Measurements from ENCODE around the gene HUS1.

Gene HUS1

GRCh38 chr7:47979832-47980181 lies 392 bp upstream of the HUS1 start:
- no peak for DNase-seq (ENCODE audit: low read depth)

GRCh38 chr7:47978790-47979144 lies 648 bp downstream of the HUS1 start:
- DNase-seq (ENCODE audit: low read depth) = no peak

GRCh38 chr7:47973739-47974138 lies 5.7 kb downstream of the HUS1 start:
- no peak for DNase-seq (ENCODE audit: low read depth)

GRCh38 chr7:47970761-47971160 lies 8.7 kb downstream of the HUS1 start:
- peak; percentile 54 for DNase-seq (ENCODE audit: low read depth)

GRCh38 chr7:47968847-47969774 lies 10.3 kb downstream of the HUS1 start:
- DNase-seq (ENCODE audit: low read depth) = peak; percentile 74

GRCh38 chr7:47967708-47968107 lies 11.7 kb downstream of the HUS1 start:
- peak; percentile 52 for DNase-seq (ENCODE audit: low read depth)

- no peak for DNase-seq (ENCODE audit: low read depth)
Measured at GRCh38 chr7:47967123-47967522, 12.3 kb downstream of the HUS1 start.

- no peak for DNase-seq (ENCODE audit: low read depth)
Measured at GRCh38 chr7:47965456-47965855, 14.0 kb downstream of the HUS1 start.

GRCh38 chr7:47962262-47962661 lies 17.2 kb downstream of the HUS1 start:
- no peak for DNase-seq (ENCODE audit: low read depth)

- DNase-seq (ENCODE audit: low read depth) = no peak
Measured at GRCh38 chr7:47957156-47957555, 22.3 kb downstream of the HUS1 start.

- no peak for DNase-seq (ENCODE audit: low read depth)
Measured at GRCh38 chr7:47956220-47956619, 23.2 kb downstream of the HUS1 start.

GRCh38 chr7:47954231-47954911 lies 25.0 kb downstream of the HUS1 start:
- peak; percentile 62 for DNase-seq (ENCODE audit: low read depth)

- DNase-seq (ENCODE audit: low read depth) = no peak
Measured at GRCh38 chr7:47953822-47954221, 25.6 kb downstream of the HUS1 start.

GRCh38 chr7:47952224-47952623 lies 27.2 kb downstream of the HUS1 start:
- DNase-seq (ENCODE audit: low read depth) = no peak

GRCh38 chr7:47951374-47951773 lies 28.0 kb downstream of the HUS1 start:
- DNase-seq (ENCODE audit: low read depth) = no peak

- DNase-seq (ENCODE audit: low read depth) = no peak
Measured at GRCh38 chr7:47950714-47951113, 28.7 kb downstream of the HUS1 start.

- DNase-seq (ENCODE audit: low read depth) = no peak
Measured at GRCh38 chr7:47949703-47950102, 29.7 kb downstream of the HUS1 start.

- DNase-seq (ENCODE audit: low read depth) = peak; percentile 66
Measured at GRCh38 chr7:47948141-47948790, 31.1 kb downstream of the HUS1 start, which contains the start of gene PKD1L1. Gene PKD1L1, minus strand, starts transcription at chr7:47948466. Its CDS starts 26 bp downstream, at chr7:47948440.

- no peak for DNase-seq (ENCODE audit: low read depth)
Measured at GRCh38 chr7:47947355-47947749, 32.1 kb downstream of the HUS1 start.

- DNase-seq (ENCODE audit: low read depth) = no peak
Measured at GRCh38 chr7:47946581-47947354, 32.6 kb downstream of the HUS1 start.

- DNase-seq (ENCODE audit: low read depth) = peak; percentile 66
Measured at GRCh38 chr7:47945261-47946015, 34.0 kb downstream of the HUS1 start.

Measured in EH (cell line).